HG03442 (cell line): ENCODE data around the gene TOR4A.

Experiments used
- ATAC-seq: cut with Tn5 transposase; IDR thresholded peaks from one replicate; pipeline ENCODE4 v1.9.1; 2021; ENCODE audit warnings: mild to moderate bottlenecking, moderate library complexity; ENCODE audit not compliant: unreplicated experiment

The TOR4A gene

DNA sequence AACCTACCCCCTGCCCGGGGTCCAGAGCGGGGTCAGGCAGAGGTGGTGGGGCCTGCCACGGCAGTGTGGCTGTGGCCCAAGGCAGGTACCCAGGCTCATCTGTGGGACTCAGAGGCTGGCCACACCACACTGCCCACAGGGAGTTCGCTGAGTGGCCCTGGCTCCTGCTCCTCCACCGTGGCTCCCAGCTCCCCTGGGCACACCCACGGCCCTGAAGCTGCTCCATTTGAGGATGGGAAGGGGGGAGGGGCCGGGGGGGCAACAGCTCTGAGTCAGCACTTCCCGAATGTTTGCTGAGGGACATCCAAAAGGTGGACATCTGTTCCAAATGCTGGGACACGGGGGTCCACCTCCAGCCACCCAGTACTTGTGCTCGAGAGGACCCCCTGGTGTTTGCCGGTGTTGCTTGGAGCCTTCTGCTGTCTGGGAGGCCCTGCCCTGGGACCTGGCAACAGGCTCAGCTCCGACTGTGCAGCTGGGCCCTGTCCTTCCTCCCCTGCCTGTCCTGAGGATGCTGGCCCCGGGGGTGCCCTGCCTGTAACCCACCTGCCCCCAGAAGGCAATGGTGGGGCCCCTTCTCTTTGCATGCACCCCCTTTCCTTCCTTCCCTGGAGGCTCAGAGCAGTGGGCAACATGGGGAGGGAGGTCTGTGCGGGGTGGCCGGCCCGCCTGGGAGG, 27.0 kb downstream of the TOR4A start:
- ATAC-seq, result no peak

DNA sequence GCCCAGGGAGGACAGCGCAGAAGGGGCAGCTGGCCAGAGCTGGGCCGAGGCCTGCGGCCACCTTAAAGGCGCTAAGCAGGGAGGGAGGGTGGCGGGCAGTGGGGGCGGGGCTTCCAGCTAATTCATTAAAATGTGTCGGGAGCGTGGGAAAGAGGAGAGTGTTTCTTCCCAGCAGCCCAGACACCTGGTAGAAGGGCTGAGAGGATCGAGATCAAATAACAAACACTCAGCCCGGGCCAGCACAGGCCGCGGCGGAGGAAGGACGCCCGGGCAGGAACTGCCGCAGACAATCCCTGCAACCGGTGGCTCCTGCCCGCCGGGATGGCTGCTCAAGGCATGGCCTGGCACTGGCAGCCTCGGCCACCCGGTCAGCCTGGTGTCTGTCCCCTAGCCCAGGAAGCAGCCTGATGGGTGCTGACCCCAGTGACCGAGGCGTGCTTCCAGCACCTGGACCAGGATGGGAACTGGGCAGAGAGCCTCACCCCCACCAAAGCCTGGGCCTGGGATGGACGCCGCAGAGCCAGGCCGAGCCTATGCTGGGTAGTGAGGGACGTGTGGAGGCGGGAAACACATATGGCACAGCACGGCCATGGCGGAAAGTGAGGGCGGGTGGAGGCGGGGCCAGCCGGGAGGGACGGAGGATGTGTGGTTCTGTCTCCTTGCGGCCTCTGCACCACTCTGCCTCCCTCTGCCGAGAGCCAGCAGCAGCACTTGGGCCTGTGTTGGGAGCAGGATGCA, 27.7 kb downstream of the TOR4A start:
- no peak for ATAC-seq

DNA sequence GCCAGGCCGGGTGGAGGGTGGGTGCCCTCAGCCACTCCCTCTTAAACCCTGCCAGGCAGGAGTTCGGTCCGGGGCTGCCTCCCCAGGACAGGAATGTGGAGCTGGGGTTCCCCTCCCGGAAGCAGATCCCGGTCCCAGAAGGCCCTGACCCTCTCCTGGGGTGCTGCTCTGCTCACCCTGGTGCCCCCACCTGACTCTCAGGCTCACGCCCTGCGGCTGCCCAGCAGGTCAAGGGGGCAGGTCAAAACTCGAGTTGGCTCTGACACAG, 28.2 kb downstream of the TOR4A start:
- ATAC-seq, result no peak

DNA sequence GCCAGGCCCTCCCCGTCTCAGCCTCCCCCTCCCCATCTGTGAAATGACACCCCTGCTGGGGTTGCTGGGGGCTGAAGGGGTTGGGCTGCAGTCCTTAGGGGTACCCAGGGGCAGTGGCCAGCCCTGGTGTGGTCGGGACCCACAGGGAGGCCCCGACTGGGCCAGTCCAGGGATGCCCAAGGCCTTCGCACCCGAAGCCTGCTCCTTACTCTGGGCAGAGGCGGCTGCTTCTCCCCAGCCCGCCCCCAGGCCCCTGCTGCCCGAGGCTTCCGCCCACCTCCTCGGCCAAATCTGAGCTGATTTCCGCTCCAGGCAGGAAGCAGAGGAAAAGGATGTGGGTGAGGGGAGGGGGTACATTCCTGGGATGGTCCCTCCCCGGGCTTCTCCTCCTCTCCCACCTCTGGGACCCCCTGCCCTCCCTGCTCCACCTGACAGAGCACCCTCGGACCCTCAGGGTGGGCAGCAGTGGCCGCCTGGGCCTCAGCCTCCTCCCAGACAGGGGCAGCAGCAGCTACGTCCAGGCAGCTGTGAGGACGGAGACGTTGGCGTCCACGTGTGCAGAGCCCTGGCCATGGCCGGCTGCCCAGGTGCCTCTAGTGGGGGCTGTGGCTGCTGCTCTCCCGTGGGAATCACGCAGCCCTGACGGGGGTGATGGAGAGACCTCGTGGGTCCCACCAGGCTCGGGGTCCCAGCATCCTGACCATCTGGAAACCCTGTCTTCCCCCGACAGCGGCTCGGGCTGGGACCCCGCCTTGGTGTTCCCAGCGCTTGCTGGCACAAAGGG, 28.7 kb downstream of the TOR4A start:
- ATAC-seq, result no peak

DNA sequence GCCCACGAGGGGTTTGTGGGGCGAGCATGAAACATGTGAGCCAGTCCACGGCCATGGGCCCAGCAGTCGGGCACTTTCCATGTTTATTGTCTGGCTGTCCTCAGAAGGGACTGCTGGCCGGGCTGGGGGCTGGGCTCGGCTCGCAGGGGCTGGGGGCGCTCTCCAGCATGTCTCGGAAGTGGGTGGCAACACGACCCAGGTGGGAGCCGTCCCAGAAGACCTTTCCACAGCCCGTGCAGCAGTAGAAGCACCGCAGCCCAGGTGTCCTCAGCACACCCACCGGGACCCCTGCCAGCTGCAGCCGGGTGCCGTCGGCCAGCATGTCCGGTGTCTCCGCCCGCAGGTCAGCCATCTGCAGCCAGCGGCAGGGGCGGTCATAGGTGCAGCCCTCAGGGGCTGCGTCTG, 29.3 kb downstream of the TOR4A start:
- ATAC-seq, result no peak

DNA sequence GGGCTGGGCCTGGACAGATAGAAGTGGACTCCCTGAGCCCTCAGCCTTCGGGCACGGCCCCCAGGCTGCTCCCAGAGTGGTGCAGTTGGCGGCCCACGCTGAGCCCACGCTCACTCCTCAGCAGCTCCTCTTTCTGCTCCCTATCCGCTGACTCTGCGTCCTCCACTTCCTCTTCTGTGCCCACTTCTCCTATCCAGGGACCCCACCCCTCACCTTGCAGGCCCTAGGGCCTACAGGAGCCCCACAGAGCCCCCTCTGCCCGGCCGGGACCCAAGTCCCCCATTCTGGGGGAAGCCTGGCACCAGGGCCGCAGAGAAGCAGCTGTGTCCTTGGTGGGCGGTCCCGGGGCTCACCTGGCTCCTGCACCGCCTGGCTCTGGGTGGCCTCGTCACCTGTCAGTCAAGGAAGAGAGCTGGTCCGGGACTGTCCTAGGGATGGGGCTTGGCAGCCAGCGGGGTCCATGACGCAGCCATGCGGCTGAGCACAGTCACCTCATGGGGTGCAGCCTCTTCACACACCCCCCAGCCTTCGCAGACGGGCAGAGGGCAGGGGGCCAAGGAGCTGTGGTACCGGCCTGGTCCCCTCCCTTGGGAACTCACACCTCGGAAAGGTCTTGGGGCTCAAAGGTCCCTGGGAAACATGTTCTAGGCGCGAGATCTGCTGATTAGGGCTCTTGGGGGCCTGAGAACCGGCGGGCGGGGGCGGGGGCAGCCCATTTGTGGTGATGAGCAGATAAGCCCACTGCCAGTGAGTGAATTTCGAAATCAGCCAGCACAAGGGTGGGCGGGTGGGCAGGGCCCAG, 29.9 kb downstream of the TOR4A start:
- ATAC-seq, result no peak

DNA sequence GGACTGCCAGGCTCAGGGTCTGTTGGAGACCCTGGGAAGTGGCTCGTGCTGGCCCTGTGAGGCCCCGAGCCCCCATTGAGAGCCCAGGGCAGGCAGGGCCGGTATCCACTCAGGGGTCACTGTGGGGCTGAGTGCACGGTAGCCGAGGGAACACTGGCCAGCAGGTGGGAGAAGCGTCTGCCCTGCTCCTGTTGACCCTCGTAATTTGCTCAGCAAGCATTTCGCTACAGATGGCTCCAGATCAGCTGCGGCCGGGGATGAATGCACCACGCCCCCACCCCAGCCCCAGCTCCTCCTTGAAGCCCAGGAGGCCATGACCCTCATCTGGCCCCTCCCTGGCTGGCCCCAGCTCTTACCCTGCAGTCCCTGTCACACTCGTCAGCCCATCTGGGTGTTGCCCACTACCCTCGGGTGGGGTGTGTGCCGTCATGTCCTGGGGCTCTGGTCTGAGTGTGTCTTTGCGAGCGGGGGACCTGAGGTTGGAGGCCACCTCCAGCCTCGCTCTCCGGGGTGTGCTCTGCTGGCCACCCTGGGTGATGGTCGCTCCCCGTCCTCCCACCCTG, 30.6 kb downstream of the TOR4A start:
- ATAC-seq, result no peak

DNA sequence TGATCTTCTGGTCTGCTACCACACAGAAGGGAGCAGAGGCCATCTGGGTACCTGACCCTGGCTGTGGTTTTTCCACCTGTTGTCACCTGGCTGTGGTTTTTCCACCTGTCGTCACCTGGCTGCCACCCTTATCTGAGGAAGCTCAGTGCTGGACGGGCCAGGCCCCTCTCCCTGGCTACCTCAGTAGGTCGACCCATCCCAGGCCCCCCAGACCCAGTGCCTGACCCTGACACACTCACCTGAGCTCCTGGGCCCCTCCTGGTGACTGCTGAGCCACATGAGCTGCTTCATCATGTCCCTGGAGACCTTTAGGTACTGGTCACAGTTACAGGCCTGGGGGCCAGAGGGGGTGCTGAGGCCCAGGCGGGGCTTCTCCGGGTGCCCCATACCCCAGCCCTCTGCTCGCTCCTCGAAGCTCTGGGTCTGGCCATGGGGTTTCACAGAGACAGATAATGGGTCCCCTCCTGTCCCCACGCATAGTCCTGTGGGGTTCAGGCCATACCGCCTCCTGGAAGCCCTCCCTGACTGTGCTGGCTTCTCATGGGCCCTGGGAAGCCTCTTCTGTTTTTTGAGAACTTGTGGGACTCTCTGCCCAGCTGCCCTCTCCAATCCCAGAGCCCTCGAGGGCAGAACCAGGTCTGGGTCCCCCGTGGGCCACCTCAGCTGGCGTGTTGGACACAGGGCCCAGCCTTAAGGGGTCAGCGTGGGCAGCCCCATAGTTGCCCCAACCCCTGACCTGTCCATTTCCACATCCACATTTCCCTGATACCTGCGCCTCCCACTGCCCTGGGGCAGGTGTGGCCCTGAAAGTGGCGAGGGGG, 32.1 kb downstream of the TOR4A start:
- ATAC-seq, result no peak

DNA sequence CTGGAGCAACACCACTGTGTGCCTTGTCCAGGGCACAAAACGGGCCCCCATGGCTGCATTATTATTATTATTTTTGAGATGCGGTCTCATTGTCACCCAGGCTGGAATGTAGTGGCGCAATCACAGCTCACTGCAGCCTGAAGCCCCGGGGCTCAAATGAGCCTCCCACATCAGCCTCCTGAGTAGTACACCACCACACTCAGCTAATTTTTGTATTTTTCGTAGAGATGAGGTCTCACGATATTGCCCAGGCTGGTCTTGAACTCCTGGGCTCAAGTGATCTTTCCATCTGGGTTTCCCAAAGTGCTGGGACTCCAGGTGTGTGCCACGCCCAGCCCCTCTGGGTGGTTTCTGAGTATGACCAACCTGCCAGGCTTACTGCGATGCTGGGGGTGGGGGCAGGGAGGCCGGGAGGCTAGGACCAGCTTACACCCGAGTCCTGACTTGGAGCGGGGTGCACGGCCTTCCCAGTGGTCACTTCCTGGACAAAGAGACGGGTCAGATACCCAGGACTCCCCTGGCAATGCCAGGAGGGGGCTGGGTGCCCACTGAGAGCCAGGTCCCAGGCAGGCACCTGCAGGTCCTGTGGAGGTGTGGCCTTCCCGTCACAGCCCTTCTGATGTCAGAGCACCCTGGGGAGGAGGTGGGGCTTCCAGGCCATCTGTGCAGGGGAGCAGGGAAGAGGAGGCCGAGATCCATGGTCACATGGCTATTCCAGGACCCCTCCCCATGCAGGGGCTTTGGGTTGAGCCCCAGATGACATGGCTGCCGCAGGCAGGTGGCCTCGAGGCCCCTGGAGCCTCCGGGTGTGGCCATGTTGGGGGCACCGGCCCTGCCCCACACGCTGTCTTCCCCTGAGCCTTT, 32.9 kb downstream of the TOR4A start:
- ATAC-seq, result no peak

DNA sequence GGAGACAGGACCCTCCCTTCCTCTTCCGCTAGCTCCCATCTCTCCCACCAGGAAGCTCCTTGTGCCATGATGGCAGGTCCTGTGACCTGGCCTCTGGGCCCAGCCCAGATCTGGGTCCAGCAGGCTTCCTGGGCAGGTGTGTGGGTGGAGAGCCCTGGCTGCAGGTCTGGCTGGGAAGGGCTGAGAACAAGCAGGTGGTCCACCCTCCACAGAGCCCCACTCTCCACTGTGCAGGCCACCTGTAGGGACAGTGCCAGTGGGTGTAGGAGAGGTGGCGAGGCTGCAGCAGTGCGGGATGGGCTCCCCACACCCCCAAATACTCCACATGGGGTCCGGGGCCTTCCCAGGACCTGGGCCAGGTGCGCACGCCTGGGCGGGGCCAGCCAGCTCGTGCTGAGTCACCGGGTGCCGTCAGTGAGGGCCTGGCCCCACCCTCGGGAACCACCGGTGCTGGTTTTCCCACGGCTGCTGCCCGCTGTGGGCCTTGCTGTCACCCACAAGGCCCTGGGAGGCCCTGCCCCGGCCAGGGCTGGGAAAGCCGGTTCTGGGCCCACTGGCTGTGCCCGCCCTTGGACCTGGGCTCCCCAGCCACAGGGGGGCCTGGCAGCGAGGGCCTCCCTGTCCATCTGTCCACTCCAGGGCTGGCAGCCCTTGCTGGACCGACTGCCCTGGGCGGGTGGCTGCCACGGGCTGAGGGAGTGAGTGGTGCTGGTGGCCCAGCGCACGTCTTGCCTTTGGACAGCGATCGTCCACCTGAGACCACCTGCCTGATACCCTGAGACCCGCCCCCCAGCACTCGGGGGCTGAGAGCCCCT, 33.9 kb downstream of the TOR4A start:
- ATAC-seq, result no peak

DNA sequence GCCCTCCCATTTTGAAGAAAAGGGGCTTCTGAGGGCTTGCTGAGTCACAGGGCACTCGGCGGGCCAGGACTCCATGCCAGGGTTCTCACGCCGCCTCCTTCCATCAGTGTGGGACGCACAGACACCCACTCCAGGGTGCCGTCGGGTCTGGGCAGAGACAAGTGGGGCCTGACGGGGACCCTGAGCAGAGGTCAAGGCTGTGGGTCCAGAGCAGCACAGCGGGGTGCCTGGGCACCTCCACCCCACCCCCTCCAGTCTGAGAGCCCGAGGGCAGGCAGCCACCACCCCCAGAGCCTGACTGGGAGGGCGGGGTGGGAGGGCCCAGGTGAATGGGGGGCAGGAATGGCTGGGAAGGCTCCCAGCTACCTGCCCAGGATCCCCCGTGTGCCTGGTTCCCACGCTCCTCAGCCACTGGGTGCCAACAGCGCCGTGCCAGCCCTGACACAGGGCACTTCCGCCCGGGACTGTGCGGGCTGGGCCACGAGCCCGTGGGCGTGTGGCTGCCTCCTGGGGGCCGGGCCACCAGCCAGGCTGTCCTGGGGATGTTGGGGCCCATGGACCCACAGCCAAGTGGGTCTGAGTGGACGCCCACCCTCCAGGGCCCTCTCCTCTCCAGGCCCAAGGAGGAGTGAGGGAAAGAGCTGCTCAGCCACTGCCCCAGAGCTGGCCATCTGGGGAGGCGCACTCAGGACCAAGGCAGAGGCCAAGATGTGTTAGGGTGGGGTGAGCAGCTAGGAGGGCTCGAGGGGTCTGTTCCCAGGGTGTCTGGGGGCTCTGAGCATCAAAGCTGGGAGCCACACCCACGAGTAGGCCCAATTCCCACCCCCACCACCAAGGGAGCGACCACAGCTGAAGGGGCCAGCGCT, 34.7 kb downstream of the TOR4A start:
- no peak for ATAC-seq

DNA sequence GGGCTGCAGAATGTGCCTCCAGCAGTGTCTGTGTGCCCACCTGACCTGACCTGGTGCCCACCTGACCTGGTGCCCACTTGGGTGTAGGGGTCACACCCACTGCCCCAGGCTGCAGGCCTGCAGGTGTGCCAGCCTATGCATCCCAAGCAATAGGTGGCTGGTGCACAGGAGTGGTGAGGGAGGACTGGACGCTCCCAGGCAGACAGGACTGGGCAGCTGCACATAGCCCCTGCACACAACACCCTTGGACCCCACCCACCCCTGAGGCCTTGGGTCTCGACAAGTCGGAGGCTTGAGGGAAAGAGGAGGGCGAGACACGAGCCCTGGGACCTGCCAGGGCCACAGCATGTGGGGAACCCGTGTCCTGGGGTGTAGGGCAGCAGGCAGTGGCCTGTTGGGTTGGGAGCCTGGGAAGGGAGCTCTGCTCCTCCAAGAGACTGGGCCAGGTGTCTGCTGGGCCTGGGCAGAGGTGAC, 35.4 kb downstream of the TOR4A start:
- ATAC-seq, result no peak

DNA sequence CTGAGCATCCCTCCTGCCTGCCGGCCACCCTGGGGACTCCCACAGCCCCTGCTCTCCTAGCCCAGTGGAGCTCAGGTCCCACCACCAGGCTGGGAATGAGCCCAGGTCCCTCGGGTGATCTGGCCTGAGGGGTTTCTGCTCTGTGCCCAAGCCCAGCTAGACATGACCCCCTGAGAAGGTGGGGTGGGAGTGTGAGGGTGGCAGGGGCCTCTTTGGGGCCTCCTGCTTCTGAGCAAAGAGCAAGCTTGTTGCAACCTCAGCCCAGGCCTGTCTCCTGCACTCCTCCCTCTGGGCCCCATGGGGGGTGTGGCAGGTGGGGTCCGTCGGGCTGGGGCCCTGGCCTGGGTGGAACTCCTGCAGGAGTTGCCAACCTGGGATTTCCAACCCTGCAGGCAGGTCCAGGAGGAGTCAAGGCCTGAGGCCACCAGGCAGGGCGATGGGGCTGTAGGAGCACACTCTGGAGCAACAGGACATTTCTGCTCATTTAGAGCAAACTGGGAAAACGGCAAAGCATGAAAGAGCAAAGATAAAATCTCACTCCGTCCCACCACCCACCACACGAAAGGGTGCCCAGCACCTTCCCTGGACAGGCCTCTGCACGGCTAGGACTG, 35.9 kb downstream of the TOR4A start:
- ATAC-seq, result no peak

DNA sequence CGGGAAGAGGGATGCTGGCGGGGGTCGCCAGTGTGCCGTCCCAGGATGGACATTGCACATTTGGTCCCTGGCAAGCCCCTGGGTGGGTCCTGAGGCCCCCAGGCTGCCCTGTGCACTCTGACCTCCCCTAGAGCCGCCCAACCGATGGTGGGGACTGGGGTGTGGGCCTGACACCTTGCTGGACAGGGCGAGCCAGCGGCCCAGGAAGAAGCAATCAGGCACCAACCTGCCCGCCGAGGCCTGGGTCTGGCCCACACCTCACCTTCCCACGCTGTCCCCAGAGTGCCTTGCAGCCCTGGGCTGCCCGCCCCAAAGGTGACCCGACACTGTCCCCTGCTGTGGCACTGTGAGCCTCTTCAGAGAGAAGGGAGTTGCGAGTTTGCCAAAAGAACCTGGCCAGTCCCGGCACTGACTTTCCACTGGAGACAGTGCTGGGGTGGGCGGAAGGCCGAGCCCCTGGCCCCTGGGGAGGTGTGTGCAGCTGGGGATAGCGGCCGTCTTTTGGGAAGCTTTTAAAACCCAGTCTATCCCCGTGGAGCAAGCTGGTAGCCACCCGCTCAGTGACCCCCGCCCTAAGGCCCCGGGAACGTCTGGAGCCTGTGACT, 36.5 kb downstream of the TOR4A start:
- no peak for ATAC-seq

DNA sequence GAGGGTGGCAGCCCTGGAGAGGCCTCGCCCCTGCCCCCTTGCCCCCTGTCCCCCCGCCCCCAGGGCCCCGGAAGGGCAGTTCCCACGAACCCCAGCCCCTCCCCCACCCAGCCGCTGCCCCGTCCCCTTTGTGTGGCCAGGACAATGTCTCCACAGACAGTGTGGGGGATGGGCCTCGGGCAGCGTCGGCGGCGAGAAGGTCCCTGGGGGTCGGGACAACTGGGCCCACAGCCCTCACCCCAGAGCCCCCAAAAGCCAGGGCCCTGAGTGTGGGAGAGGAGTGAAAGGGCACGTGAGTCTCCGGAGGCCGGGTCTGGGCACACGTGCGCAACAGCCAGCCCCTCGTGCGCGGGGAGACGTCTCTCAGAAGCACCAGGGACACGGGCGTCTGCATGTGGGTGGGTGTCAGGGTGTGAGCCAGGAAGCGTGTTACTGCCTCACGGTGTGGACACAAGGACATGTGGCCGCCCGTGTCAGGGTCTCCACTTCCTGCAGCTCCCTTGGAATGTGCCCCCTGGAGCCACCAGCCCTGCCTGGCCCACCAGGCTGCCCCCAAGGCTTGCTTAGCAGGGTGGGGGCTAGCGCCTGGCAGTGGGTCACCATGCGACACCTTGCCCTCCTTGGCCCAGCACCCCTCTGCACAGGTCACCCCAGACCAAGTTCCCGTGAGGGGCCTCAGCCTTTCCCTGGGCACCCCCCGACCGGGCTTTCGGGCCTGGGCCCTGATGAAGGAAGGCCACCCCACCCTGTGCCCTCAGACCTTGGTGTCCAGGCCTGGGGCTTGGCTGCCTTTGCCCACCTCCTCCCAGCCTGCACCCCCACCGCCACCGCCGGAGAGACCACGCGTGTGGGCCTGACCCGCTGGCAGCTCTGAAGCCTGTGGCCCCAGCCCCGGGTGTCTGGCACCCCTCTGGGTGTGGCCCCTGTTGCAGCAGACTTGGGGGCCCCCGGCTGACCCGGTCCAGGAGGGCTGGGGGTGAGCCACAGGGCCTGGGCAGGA, 37.3 kb downstream of the TOR4A start:
- ATAC-seq, result no peak
